ENCODE measurements around the gene TBX4. TPM values are rescaled to one million over a fixed set of nuclear protein-coding genes. Genes with fewer than 3 reads are reported as not detected.

Gene TBX4
- total RNA-seq, 1 experiment from 2014 or later = not detected

DNA sequence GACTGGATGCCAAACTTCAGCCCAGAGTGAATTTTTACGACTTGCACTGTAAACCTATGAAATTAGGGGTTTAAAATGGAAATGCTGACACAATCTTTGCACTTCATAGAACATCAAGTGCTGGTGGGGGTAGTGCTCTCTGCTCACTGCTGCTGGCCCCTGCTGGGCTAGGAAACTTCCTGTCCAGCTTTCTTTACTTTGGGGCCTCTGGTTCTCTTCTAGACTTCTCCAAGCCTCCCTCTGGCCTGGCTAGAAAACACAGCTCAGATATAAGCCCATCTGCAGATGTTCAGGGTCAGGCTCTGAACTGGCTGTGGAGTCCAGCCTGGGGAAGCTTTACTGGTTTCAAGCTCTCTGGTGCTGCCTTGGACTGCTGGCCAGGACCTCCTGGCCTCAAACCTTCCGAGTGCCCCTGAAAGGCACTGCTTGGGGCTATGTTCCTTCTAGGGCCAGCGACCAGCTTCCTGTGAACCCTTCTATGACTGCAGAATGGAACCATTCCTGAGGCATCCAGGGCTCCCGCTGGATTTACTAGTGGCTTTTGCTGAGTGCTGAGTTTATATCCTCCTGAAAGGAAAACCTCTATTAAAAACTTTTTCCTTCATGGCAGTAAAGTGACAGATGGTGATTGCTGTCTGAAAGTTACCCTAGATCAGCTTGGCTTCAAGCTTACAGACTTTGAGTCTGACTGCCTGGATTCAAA is 59.4 kb downstream of the TBX4 start:
- CTCF ChIA-PET = no interaction called here
- intact Hi-C loops (cut with micrococcal nuclease; ENCODE audit: unreplicated experiment) = no loop called here

DNA sequence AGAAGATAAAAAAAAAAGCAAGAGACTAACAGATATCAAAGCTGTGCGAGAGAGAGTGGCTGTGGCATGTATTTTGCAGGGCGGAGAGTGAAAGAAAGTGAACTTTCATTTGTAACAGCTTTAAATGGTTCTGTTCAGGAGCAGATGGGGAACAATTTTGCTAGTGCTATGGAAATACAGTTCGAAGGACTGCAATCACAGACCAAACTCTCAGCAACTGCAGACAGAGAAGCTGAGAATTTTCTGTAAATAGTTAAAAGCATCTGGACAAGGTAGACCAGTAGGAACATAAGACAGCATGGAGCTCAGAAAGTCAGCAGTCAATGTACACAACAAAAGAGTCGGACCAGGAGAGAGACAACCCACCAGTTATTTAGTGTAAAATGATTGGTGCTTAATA is 62.3 kb downstream of the TBX4 start:
- H4K20me1 ChIP-seq (ENCODE audit: insufficient read depth) = no peaks in the 10 kb centered on the region
- H3K79me2 ChIP-seq (ENCODE audit: low read depth) = no peaks in the 10 kb centered on the region
- no peak overlapping the region for H3K4me2 ChIP-seq
- no peak overlapping the region for H3K4me3 ChIP-seq
- no peak overlapping the region for H2AFZ ChIP-seq
- no peaks in the 10 kb centered on the region for H3K27me3 ChIP-seq (ENCODE audit: insufficient read depth, low read depth)
- ChIA-PET POLR2A (ENCODE audit: unreplicated experiment) (no interaction called here), CTCF (no interaction called here)
- DNase-seq = no peak
- H3F3A ChIP-seq (ENCODE audit: insufficient read depth, low read depth) = no peaks in the 10 kb centered on the region
- no peak overlapping the region for H3K27ac ChIP-seq
- TF ChIP-seq EZH2 (IDR thresholded peaks at IDR 0.05; ENCODE audit: low read depth) = no peak
- TF ChIP-seq, protein P1, sequence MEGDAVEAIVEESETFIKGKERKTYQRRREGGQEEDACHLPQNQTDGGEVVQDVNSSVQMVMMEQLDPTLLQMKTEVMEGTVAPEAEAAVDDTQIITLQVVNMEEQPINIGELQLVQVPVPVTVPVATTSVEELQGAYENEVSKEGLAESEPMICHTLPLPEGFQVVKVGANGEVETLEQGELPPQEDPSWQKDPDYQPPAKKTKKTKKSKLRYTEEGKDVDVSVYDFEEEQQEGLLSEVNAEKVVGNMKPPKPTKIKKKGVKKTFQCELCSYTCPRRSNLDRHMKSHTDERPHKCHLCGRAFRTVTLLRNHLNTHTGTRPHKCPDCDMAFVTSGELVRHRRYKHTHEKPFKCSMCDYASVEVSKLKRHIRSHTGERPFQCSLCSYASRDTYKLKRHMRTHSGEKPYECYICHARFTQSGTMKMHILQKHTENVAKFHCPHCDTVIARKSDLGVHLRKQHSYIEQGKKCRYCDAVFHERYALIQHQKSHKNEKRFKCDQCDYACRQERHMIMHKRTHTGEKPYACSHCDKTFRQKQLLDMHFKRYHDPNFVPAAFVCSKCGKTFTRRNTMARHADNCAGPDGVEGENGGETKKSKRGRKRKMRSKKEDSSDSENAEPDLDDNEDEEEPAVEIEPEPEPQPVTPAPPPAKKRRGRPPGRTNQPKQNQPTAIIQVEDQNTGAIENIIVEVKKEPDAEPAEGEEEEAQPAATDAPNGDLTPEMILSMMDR (conservative IDR thresholded peaks at IDR 0.05) = no peak
- no TSS peak for BruUV-seq (replicated peaks)
- H3K4me1 ChIP-seq (replicated peaks; ENCODE audit: insufficient read depth) = no peaks in the 10 kb centered on the region
- intact Hi-C loops (cut with micrococcal nuclease; ENCODE audit: unreplicated experiment) = no loop called here
- H3K9me3 ChIP-seq (ENCODE audit: insufficient read depth, low read depth) = no peaks in the 10 kb centered on the region
- no peaks in the 10 kb centered on the region for H3K36me3 ChIP-seq (ENCODE audit: low read depth)
- no peaks in the 10 kb centered on the region for H3K9me2 ChIP-seq (ENCODE audit: insufficient read depth)

More for the DNA sequence above, 59.4 kb downstream of the TBX4 start:
- Histone ChIP-seq H3K27me3 (ENCODE audit: insufficient read depth, low read depth) (no peaks in the 10 kb centered on the region), H4K20me1 (ENCODE audit: insufficient read depth) (no peaks in the 10 kb centered on the region), H3K4me2 (no peak overlapping the region), H3K4me3 (no peak overlapping the region), H3K9me2 (ENCODE audit: insufficient read depth) (no peaks in the 10 kb centered on the region), H3K9me3 (ENCODE audit: insufficient read depth, low read depth) (no peaks in the 10 kb centered on the region), H3K27ac (no peak overlapping the region), H3K79me2 (ENCODE audit: low read depth) (no peaks in the 10 kb centered on the region), H3K36me3 (ENCODE audit: low read depth) (no peaks in the 10 kb centered on the region), H3F3A (ENCODE audit: insufficient read depth, low read depth) (no peaks in the 10 kb centered on the region), H2AFZ (no peak overlapping the region), H3K4me1 (replicated peaks; ENCODE audit: insufficient read depth) (no peaks in the 10 kb centered on the region)
- BruUV-seq (replicated peaks) = no TSS peak
- DNase-seq = no peak
- POLR2A ChIA-PET (ENCODE audit: unreplicated experiment) = no interaction called here
- TF ChIP-seq, protein P1 (conservative IDR thresholded peaks at IDR 0.05) = no peak
- TF ChIP-seq EZH2 (IDR thresholded peaks at IDR 0.05; ENCODE audit: low read depth) = no peak

- Histone ChIP-seq H2AFZ (no peak overlapping the region), H3K79me2 (ENCODE audit: low read depth) (no peaks in the 10 kb centered on the region), H3K36me3 (ENCODE audit: low read depth) (no peaks in the 10 kb centered on the region), H3K27ac (no peak overlapping the region), H3K4me3 (no peak overlapping the region), H4K20me1 (ENCODE audit: insufficient read depth) (no peaks in the 10 kb centered on the region), H3K9me3 (ENCODE audit: insufficient read depth, low read depth) (no peaks in the 10 kb centered on the region), H3K4me1 (replicated peaks; ENCODE audit: insufficient read depth) (no peaks in the 10 kb centered on the region), H3F3A (ENCODE audit: insufficient read depth, low read depth) (no peaks in the 10 kb centered on the region), H3K4me2 (no peak overlapping the region), H3K27me3 (ENCODE audit: insufficient read depth, low read depth) (no peaks in the 10 kb centered on the region), H3K9me2 (ENCODE audit: insufficient read depth) (no peaks in the 10 kb centered on the region)
- POLR2A ChIA-PET (ENCODE audit: unreplicated experiment) = no interaction called here
- no peak for DNase-seq
- intact Hi-C loops (cut with micrococcal nuclease; ENCODE audit: unreplicated experiment) = no loop called here
- no peak for TF ChIP-seq EZH2 (IDR thresholded peaks at IDR 0.05; ENCODE audit: low read depth)
- TF ChIP-seq, protein P1 (conservative IDR thresholded peaks at IDR 0.05) = no peak
- CTCF ChIA-PET = no interaction called here
- no TSS peak for BruUV-seq (replicated peaks)
Measured at GRCh38 chr17:61517265-61517664, 65.0 kb downstream of the TBX4 start.

Measured in PC-9 (cell line).